ENCODE data around the gene PDLIM7.
"Not testable (repeated sequence)": the region's sequence is repeated elsewhere in the genome, so short reads cannot be mapped to it uniquely, and the experiment has no call there.

The PDLIM7 gene

GRCh38 chr5:177492841-177493240, 4.6 kb downstream of the PDLIM7 start:
- in situ Hi-C loops (cut with HindIII; ENCODE audit: low sequenced_read_pairs), result no loop called here

GRCh38 chr5:177491983-177492746, 5.2 kb downstream of the PDLIM7 start:
- in situ Hi-C loops (cut with HindIII; ENCODE audit: low sequenced_read_pairs), result no loop called here

DNA sequence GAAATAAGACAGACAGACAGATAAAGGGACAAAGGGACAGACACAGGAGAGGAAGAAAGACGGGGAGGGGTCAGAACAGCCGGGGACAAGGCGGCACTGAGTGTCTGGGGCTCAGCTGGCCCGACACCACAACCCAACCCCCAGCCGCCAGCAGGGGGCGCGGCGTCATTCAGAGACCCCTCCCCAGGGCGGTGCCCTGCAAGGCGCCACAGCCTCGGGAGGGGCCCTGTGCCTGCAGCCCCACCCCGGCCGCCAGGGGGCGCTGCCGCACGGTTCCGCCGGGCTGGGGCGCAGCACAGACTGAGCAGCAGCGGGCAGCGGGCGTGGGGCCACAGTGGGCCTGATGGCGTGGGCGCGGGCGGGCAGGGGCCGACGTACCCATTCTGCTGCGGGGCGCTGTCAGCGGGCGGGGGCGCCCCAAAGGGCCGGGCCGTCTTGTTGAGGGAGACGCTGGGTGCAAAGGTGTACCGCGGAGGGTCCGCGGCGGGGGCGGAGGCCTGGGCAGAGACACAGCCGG, 5.9 kb downstream of the PDLIM7 start:
- in situ Hi-C loops (cut with HindIII; ENCODE audit: low sequenced_read_pairs), result no loop called here

- in situ Hi-C loops (cut with HindIII; ENCODE audit: low sequenced_read_pairs), result no loop called here
Observed at GRCh38 chr5:177490992-177491391, 6.4 kb downstream of the PDLIM7 start.

- in situ Hi-C loops (cut with HindIII; ENCODE audit: low sequenced_read_pairs), result no loop called here
Observed at GRCh38 chr5:177490311-177490991, 7.0 kb downstream of the PDLIM7 start.

- in situ Hi-C loops (cut with HindIII; ENCODE audit: low sequenced_read_pairs), result no loop called here
Observed at GRCh38 chr5:177489119-177489716, 8.2 kb downstream of the PDLIM7 start.

DNA sequence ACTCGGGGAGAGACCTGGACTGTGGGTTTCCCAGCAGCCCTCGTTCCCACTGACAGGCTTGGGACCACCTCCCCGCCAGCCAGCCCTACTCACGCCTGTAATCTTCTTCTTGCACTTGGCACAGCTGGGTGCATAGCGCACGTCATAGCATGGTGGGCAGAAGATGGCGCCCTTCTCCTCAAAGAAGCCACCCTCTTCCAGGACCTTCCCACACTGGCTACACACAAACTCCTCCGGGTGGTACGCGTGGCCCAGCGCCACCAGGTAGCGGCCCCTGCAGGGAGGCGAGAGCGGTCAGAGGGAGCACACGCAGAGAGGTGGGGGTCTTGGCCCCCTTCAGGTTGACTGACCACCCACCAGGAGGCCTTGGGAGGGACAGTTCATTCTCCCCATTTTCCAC, 9.4 kb downstream of the PDLIM7 start:
- in situ Hi-C loops (cut with HindIII; ENCODE audit: low sequenced_read_pairs), result no loop called here

DNA sequence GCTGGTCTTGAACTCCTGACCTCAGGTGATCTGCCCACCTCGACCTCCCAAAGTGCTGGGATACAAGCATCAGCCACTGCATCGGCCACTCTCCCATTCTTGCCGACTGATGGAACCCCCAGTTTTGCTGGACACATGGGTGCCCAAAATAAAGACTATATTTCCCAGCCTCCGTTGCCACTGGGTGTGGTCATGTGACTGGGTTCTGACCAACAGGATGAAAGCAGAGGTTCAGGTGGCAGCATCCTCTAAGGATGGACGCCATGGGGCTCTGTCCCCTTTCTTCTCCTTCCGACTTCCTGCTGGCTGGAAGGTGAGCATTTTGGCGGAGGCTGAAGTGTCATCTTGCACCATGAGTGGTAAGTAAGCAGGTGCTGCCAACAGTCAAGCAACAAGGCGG, 10.3 kb downstream of the PDLIM7 start:
- in situ Hi-C loops (cut with HindIII; ENCODE audit: low sequenced_read_pairs), result no loop called here

DNA sequence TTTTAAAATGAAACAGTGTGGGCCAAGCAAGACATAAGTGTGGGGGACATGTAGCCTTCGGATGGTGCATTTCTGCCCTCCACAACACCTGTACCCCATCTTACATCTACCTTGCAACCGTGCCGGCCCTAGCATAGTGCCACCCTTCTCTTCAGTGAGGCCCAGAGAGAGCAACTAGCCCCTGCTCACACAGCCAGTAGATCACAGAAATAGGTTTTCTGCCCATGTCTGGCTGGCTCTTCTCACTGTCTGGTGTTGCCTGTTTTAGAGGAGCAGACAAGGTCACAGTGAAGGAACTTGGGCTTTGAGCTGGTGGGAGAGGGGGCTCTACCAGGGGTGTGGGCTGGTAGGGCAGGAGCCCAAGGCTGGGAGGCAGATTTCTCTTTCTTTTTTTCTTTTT, 11.1 kb downstream of the PDLIM7 start:
- in situ Hi-C loops (cut with HindIII; ENCODE audit: low sequenced_read_pairs), result no loop called here

- in situ Hi-C loops (cut with HindIII; ENCODE audit: low sequenced_read_pairs), result not testable (repeated sequence)
Observed at GRCh38 chr5:177485753-177486152, 11.7 kb downstream of the PDLIM7 start.

GRCh38 chr5:177484902-177485549, 12.4 kb downstream of the PDLIM7 start:
- in situ Hi-C loops (cut with HindIII; ENCODE audit: low sequenced_read_pairs), result no loop called here

DNA sequence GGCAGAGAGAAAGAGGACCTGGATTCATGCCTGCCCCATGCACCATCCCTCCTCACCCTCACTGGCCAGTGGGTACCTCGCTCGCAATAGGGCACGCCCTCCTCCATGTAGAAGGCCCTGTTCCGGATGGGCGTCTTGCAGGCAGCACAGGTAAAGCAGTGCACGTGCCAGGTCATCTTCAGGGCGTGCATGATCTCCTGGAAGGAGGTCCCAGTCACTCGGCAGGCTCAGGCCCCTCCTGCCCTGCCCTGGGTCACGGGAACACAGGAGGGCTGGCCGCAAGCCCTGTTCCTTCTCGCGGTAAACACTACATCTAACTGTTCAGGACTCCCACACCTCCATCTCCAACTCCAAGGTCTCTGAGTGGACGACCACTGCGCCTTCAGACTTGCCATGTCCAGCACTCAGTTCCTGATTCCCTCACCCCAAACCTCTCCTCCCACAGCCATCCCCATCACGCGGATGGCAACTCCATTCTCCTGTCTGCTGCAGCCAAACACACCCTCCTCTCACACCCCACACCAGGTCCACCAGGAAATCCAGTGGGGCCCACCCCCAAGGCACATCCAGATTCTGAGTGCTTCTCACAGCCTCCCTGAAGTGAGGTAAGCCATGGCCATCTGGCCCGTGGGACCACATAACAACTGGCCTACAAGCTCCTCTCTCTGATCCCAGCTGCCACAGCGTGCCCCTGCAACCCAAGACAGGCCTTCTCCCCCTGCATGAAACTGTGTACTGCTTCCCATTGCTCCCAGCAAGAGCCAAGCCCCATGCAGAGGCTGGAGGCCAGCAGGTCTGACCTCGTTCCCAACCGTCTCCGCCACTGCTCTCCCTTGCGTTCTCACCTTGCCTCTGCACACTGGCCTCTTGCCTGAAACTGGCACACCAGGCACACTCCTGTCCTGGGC, 13.2 kb downstream of the PDLIM7 start:
- in situ Hi-C loops (cut with HindIII; ENCODE audit: low sequenced_read_pairs), result no loop called here

GRCh38 chr5:177483042-177483441, 14.4 kb downstream of the PDLIM7 start:
- in situ Hi-C loops (cut with HindIII; ENCODE audit: low sequenced_read_pairs), result no loop called here

DNA sequence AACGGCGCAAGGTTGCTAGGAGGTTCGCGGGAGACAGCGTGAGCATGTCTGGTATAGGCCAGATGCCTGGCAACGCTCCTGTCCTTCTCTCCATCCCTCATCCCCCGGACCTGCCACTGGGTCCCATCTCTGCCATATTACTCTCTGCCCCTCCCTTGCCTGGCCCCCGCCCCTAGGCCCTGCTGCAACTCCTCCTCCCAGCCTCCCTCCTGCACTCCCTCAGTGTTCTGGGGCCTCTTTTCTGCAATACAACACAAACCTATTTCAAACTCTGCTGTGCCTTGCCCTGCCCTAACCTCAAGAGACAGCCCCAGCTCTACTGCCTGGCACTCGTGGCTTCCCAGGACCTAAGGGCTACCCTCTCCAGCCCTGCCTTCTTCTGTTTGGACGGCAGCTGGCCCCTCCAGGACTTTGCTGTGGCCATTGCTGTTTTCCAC, 15.0 kb downstream of the PDLIM7 start:
- in situ Hi-C loops (cut with HindIII; ENCODE audit: low sequenced_read_pairs), result no loop called here

- in situ Hi-C loops (cut with HindIII; ENCODE audit: low sequenced_read_pairs), result no loop called here
Observed at GRCh38 chr5:177479774-177480173, 17.6 kb downstream of the PDLIM7 start.

DNA sequence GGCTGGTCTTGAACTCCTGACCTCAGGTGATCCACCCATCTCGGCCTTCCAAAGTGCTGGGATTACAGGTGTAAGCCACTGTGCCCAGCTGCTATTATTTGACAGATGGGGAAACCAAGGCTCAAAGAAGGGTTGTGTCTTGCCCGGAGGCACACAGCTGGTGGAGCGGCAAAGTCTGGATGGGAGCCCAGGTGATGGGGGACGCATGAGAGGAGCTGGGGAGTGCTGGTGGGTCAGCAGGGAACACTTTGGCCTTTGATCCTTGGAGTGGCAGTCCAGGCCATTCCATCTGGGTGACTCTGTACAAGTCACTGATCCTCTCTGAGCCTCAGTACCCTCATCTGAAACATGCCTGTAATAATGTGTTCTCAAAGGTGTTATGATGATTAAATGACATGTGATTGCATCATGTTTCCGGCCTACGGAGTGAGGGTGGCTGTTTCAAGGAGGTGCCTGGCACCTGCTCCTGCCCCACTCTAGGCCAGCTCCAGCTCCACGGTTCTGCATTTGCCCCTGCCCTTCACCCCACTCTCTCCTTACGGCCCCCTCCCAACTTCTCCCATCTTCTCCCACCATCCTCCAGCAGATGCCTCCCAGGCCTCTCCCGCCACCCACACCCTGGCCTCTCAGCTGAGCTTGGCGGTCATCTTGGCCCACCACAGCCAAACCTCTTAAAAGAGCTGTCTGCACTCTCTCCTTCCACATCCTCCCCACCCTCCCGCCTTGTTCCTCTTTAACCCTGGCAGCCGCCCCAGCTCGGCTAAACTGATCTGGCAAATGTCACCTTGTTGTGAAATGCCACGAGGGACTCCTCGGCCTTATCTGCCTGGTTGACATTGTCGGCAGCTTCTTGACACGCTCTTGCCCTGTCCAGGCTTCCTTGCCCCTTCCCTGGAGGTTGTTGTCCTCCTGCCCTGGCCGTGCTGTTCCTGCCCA, 18.4 kb downstream of the PDLIM7 start:
- in situ Hi-C loops (cut with HindIII; ENCODE audit: low sequenced_read_pairs), result no loop called here

DNA sequence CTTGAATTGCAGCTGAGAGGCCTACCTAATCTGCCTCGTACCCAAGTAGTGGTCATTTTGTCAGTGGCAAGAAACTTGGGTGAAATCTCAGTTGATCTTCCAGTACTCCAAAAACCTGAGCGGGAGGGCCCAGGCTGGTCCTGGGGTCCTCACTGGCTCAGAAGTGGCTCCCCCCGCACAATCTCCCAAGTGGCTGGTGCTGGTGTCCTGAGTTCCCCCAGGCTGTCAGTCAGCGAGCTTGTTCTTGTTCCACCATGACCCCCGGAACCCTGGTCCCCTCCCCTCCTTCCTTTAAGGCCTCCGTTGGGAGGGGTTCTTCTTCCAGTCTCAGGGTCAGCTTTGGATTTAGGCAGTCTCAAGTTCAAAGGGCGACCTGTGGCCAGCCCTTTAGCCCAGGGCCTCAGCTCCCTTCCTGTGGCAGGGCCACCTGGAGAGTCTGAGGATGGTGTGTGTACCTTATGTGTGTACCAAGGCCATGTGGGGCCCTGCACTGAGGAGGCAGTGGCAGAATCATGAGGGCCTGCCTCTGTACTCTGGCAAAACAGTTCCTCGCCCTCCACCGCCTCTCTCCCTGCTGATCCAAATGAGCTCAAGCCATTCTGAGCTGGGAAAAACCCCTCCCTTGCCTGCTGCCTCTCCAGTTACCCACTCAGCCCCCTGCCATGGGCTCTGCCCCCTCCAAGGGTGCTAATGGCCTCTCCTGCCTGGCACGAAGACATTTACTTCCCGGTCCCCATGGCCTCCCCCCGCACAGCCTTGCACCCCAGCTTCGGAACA, 19.5 kb downstream of the PDLIM7 start:
- in situ Hi-C loops (cut with HindIII; ENCODE audit: low sequenced_read_pairs), result no loop called here

- in situ Hi-C loops (cut with HindIII; ENCODE audit: low sequenced_read_pairs), result no loop called here
Observed at GRCh38 chr5:177476531-177477233, 20.7 kb downstream of the PDLIM7 start.
